GM18502 (cell line): Measurements from ENCODE around the gene PTPRN2.
"Not testable (repeated sequence)": the region's sequence is repeated elsewhere in the genome, so short reads cannot be mapped to it uniquely, and the experiment has no call there.

Experiments
- ATAC-seq: cut with Tn5 transposase; IDR thresholded peaks from one replicate; pipeline ENCODE4 v1.9.1; 2021; ENCODE audit warnings: mild to moderate bottlenecking; ENCODE audit not compliant: unreplicated experiment, poor library complexity

PTPRN2 gene

GRCh38 chr7:157789942-157790341, 797.7 kb downstream of the PTPRN2 start:
- no peak for ATAC-seq

GRCh38 chr7:157789094-157789493, 798.5 kb downstream of the PTPRN2 start:
- ATAC-seq, result no peak

- ATAC-seq, result no peak
Observed at GRCh38 chr7:157788573-157788972, 799.0 kb downstream of the PTPRN2 start.

GRCh38 chr7:157787275-157787701, 800.3 kb downstream of the PTPRN2 start:
- no peak for ATAC-seq

GRCh38 chr7:157786375-157787274, 801.0 kb downstream of the PTPRN2 start:
- ATAC-seq, result no peak

- ATAC-seq, result no peak
Observed at GRCh38 chr7:157785486-157786186, 802.0 kb downstream of the PTPRN2 start.

GRCh38 chr7:157784979-157785441, 802.6 kb downstream of the PTPRN2 start:
- no peak for ATAC-seq

GRCh38 chr7:157784041-157784835, 803.4 kb downstream of the PTPRN2 start:
- ATAC-seq, result no peak

GRCh38 chr7:157782041-157782440, 805.6 kb downstream of the PTPRN2 start:
- ATAC-seq, result no peak

GRCh38 chr7:157780721-157781120, 806.9 kb downstream of the PTPRN2 start:
- ATAC-seq, result no peak

GRCh38 chr7:157780312-157780711, 807.3 kb downstream of the PTPRN2 start:
- ATAC-seq, result no peak

GRCh38 chr7:157779206-157779605, 808.4 kb downstream of the PTPRN2 start:
- ATAC-seq, result no peak

- ATAC-seq, result not testable (repeated sequence)
Observed at GRCh38 chr7:157777194-157777762, 810.3 kb downstream of the PTPRN2 start.

- no peak for ATAC-seq
Observed at GRCh38 chr7:157775560-157776332, 811.9 kb downstream of the PTPRN2 start.

GRCh38 chr7:157775021-157775559, 812.5 kb downstream of the PTPRN2 start:
- ATAC-seq, result no peak

GRCh38 chr7:157774495-157774894, 813.1 kb downstream of the PTPRN2 start:
- no peak for ATAC-seq

GRCh38 chr7:157773361-157773760, 814.3 kb downstream of the PTPRN2 start:
- ATAC-seq, result no peak

GRCh38 chr7:157772486-157773130, 815.0 kb downstream of the PTPRN2 start:
- no peak for ATAC-seq

GRCh38 chr7:157771689-157772088, 815.9 kb downstream of the PTPRN2 start:
- ATAC-seq, result no peak
